GM15510 (cell line): ENCODE data around the gene HBP1.

Source experiments
- POLR2A ChIP-seq: IDR thresholded peaks from 3 replicates; pipeline ENCODE4 v1.6.1; 2011; ENCODE audit warnings: borderline replicate concordance; ENCODE audit not compliant: insufficient read length; ENCODE audit errors: extremely low read depth

HBP1 gene

GRCh38 chr7:107201795-107202450 is 33.1 kb downstream of the HBP1 start:
- TF ChIP-seq POLR2A, result no peak

GRCh38 chr7:107203607-107204006 is 34.8 kb downstream of the HBP1 start:
- no peak for TF ChIP-seq POLR2A

GRCh38 chr7:107206136-107206535 is 37.3 kb downstream of the HBP1 start:
- no peak for TF ChIP-seq POLR2A

- TF ChIP-seq POLR2A, result no peak
Measured at GRCh38 chr7:107206706-107207105, 37.9 kb downstream of the HBP1 start.

GRCh38 chr7:107207459-107207858 is 38.7 kb downstream of the HBP1 start:
- TF ChIP-seq POLR2A, result no peak

GRCh38 chr7:107208024-107208521 is 39.3 kb downstream of the HBP1 start:
- no peak for TF ChIP-seq POLR2A

GRCh38 chr7:107208563-107208962 is 39.8 kb downstream of the HBP1 start:
- no peak for TF ChIP-seq POLR2A

- TF ChIP-seq POLR2A, result no peak
Measured at GRCh38 chr7:107209565-107209964, 40.8 kb downstream of the HBP1 start.

- no peak for TF ChIP-seq POLR2A
Measured at GRCh38 chr7:107210400-107210799, 41.6 kb downstream of the HBP1 start.

- no peak for TF ChIP-seq POLR2A
Measured at GRCh38 chr7:107212725-107213124, 43.9 kb downstream of the HBP1 start.

GRCh38 chr7:107213193-107213788 is 44.5 kb downstream of the HBP1 start:
- TF ChIP-seq POLR2A, result no peak

GRCh38 chr7:107213945-107214344 is 45.1 kb downstream of the HBP1 start:
- TF ChIP-seq POLR2A, result no peak

GRCh38 chr7:107219563-107220244 is 50.9 kb downstream of the HBP1 start:
- no peak for TF ChIP-seq POLR2A

GRCh38 chr7:107220356-107220755 is 51.6 kb downstream of the HBP1 start:
- TF ChIP-seq POLR2A, result no peak

GRCh38 chr7:107224374-107225223 is 55.8 kb downstream of the HBP1 start:
- TF ChIP-seq POLR2A, result no peak
